Effector memory CD4-positive, alpha-beta T cell (primary cell): ENCODE data around the gene PRDM1.

Experiments
- DNase-seq, 3 donors: peaks; one replicate each; pipeline ENCODE4 v3.0.0-alpha.2; 2020
- H3K27ac ChIP-seq: 2 replicates; pipeline ENCODE4 v1.7.0; 2013; ENCODE audit warnings: mild to moderate bottlenecking, low read length, moderate library complexity; ENCODE audit not compliant: insufficient read depth, poor library complexity, severe bottlenecking
- H3K27me3 ChIP-seq: replicated peaks from 2 replicates; pipeline ENCODE4 v1.7.0; 2013; ENCODE audit warnings: mild to moderate bottlenecking, low read length; ENCODE audit not compliant: insufficient read depth, control insufficient read depth, poor library complexity, severe bottlenecking
- H3K36me3 ChIP-seq: 2 replicates; pipeline ENCODE4 v1.7.0; 2013; ENCODE audit warnings: mild to moderate bottlenecking, low read length, moderate library complexity; ENCODE audit not compliant: control insufficient read depth, insufficient read depth
- H3K4me1 ChIP-seq: 2 replicates; pipeline ENCODE4 v1.7.0; 2013; ENCODE audit warnings: low read length, mild to moderate bottlenecking; ENCODE audit not compliant: control insufficient read depth, insufficient read depth, poor library complexity, severe bottlenecking
- H3K4me3 ChIP-seq: 2 replicates; pipeline ENCODE4 v1.7.0; 2013; ENCODE audit warnings: low read length, low read depth, mild to moderate bottlenecking; ENCODE audit not compliant: insufficient read depth, poor library complexity, severe bottlenecking
- H3K9me3 ChIP-seq: 2 replicates; pipeline ENCODE4 v1.7.0; 2013; ENCODE audit warnings: mild to moderate bottlenecking, low read length, moderate library complexity; ENCODE audit not compliant: control insufficient read depth
- total RNA-seq, 3 donors: gene quantifications; one replicate each; lab custom pipeline; 2026; lab: John Stamatoyannopoulos, UW

PRDM1 gene
- 139 to 213 (median 168) reads per million in 3 donors for total RNA-seq

DNA sequence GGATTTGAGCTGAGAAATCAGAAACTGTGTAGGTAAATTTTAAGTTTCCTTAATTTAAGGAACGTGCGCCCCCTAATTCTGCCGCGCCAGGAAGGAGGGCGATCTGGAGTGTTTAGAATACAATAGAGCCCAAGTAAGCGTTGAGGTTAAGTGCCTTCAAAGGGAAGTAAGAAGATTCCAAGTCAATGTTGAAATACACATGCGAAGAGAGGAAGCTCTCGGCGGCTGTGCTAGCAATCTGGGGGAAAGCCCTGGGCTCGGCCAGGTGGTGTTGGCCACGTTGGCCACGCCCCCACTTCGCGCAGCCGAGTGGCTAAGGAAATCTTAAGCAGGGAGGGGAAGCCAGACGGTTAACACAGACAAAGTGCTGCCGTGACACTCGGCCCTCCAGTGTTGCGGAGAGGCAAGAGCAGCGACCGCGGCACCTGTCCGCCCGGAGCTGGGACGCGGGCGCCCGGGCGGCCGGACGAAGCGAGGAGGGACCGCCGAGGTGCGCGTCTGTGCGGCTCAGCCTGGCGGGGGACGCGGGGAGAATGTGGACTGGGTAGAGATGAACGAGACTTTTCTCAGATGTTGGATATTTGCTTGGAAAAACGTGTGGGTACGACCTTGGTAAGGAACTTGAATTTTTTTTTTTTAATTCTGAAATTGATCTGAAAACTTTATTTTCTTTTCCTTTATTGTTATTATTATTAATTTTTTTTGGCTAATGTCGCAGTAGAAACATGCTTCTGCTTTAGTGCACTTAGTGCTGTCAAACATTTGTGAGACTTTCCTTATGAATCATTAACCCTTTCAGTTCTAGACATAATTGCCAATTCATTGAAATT, at the start of gene PRDM1:
Gene PRDM1 (plus strand): TSS at position 353 of the 830 bp plus-strand sequence. CDS start 218 bp downstream, at position 571.
- no peaks in the 10 kb centered on the region for H3K9me3 ChIP-seq
- H3K27ac ChIP-seq: peak within 1 kb of the TSS; percentile 53
- peak within 1 kb of the TSS; percentile 69 for H3K4me3 ChIP-seq
- peaks cover 64% of the 10 kb centered on the region for H3K4me1 ChIP-seq
- H3K36me3 ChIP-seq: no peaks in the 10 kb centered on the region
- H3K27me3 ChIP-seq: no peaks in the 10 kb centered on the region
- DNase-seq: peak; percentile 78 to 83 (median 83)

DNA sequence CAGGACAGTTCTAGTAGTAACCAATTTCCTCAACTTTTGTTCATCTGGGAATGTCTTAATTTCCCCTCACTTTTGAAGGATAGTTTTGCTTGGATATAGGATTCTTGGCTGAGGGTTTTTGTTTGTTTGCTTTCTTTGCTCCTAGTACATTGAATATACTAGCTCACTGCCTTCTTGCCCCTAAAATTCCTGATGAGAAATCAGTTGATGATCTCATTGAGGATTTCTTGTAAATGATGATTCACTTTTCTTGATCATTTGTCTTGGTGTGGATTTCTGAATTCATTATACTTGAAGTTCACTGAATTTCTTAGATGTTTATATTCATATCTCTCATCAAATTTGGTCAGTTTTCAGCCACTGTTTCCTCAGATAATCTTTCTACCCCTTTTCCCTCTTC, 49.1 kb upstream of the PRDM1 start:
- no peaks in the 10 kb centered on the region for H3K36me3 ChIP-seq
- no peaks in the 10 kb centered on the region for H3K27me3 ChIP-seq
- no peaks in the 10 kb centered on the region for H3K9me3 ChIP-seq
- no peak for DNase-seq
- no peaks in the 10 kb centered on the region for H3K4me1 ChIP-seq
- H3K4me3 ChIP-seq: no peak overlapping the region
- H3K27ac ChIP-seq: no peak overlapping the region

DNA sequence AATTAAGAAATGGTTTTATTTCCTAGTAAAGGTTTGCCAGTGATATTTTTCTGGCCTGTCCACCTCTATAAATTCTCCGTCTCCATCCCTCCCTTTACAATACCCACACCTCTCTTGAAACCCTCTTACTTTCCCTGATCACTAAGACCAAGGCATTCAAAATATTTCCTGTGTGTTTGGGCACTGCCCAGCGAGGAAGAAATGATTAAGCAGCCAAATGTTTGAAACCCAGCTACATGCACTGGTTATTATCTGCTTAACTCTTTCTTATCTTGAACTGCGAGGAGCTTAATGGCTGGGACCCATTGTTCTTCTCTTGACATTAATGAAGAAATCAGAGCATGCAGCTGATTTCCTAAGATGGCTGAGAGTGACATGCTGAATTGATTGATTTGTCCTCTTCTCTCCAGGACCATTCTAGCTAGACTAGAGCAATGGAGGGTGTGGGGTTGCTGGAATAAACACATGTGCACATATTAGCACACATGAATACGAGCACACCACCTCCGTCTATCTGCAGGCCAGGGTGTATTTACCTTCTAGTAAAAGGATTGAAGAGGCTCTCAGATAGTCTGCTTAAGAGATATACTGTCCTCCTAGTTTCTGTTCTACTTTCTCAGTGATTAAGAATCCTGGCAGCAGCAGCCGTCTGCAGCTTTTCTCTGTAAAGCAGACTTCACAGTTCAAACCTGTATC, 46.1 kb upstream of the PRDM1 start:
- no peaks in the 10 kb centered on the region for H3K9me3 ChIP-seq
- no peak for DNase-seq
- no peak overlapping the region for H3K27ac ChIP-seq
- no peaks in the 10 kb centered on the region for H3K27me3 ChIP-seq
- no peaks in the 10 kb centered on the region for H3K36me3 ChIP-seq
- no peak overlapping the region for H3K4me3 ChIP-seq
- no peaks in the 10 kb centered on the region for H3K4me1 ChIP-seq

DNA sequence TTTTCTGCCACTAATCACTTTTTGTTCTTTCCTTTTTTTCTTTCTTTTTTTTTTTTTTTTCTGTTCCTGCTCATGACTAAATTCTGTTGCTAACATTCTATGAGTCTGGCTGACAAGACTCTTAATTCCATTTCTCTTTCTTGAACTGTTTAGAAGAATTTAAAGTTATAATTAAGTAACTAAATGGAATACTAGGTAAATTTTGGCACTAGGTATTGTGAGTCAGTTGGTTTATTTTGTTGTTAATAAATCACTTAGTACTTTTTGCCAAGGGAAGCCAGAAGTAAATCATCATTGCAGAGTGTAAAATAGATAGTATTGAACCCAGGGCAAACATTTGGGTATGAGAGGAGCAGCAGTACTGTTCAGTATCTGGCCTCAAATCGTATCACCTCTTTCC, 42.0 kb upstream of the PRDM1 start:
- Histone ChIP-seq H3K4me3 (no peak overlapping the region), H3K27me3 (no peaks in the 10 kb centered on the region), H3K27ac (no peak overlapping the region), H3K4me1 (no peaks in the 10 kb centered on the region), H3K36me3 (no peaks in the 10 kb centered on the region), H3K9me3 (no peaks in the 10 kb centered on the region)
- no peak for DNase-seq

DNA sequence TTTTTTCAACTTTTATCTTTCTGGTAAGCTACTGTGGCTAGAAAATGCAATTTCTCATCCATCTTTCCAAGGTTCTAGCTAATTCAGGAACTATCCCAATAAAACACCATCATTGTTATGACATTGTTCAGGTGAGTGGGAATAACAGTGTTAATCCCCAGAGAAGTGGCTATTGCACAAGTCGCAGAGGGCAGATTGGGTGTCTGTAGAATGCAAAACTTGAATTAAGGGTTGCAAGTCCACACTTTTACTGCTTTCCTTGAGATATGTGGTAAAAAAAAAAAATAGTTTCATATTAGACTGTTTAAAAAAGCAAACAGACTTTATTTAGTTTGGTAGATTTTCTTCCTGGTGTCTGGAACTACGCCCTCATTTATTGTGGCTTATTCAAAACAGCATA, 41.1 kb upstream of the PRDM1 start:
- no peak overlapping the region for H3K27ac ChIP-seq
- no peaks in the 10 kb centered on the region for H3K27me3 ChIP-seq
- no peaks in the 10 kb centered on the region for H3K36me3 ChIP-seq
- H3K4me3 ChIP-seq: no peak overlapping the region
- DNase-seq: no peak
- no peaks in the 10 kb centered on the region for H3K9me3 ChIP-seq
- no peaks in the 10 kb centered on the region for H3K4me1 ChIP-seq

DNA sequence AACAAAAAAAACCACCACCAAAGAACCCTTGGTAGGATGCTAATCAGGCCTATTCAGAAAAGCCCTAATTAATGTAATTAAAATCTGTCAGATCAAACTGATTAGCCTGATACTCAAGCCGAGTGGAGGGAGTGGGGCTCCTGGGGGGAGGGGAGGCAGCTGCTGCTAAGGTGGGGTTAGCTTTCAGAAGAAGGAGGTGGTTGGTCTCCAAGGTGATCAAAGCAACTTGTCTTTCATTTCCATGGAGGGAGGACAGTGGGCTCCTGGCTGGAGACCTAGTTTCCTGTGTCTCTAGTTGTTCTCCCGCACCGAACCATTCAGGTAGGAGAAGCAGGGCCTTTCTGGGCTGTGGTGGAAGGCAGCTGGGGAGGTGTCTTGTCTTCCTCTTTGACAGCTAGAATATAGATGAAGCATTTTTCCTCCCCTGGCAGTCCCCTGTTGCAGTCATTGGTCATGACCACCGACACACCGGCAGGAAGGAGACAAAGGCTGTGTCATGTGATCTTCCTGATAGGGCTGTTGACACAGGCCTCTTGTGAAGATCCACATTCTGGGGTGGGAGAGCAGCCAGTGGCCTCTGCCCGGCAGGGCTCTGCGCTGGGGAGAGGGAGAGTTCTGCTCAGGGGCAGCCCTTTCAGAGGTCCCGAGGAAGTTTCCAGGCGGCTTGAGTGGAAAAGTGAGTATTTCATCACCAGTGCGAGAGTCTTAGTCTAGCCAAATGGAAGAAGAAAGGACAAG, 39.9 kb upstream of the PRDM1 start:
- no peaks in the 10 kb centered on the region for H3K9me3 ChIP-seq

DNA sequence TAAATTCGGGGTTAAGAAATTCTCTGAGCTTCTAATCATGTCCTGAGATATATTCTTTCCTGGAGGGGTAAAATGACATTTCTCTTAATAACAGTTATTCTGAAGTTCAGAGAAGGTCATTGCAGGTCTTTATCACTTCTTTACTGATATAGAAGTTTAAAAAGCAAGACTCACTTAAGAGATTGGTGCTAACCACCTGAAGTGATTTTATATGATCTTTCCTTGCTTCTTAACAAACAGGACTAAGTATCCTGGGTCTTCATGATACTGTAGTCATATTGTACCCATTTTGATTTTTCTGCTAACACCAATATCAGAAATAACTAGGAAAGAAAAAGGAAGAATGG, 39.3 kb upstream of the PRDM1 start:
- no peaks in the 10 kb centered on the region for H3K27me3 ChIP-seq
- H3K9me3 ChIP-seq: no peaks in the 10 kb centered on the region
- H3K4me1 ChIP-seq: no peaks in the 10 kb centered on the region
- DNase-seq: no peak
- no peaks in the 10 kb centered on the region for H3K36me3 ChIP-seq
- no peak overlapping the region for H3K27ac ChIP-seq
- H3K4me3 ChIP-seq: no peak overlapping the region

More for the DNA sequence above, 39.9 kb upstream of the PRDM1 start:
- no peak for DNase-seq
- H3K4me3 ChIP-seq: no peak overlapping the region
- H3K36me3 ChIP-seq: no peaks in the 10 kb centered on the region
- no peaks in the 10 kb centered on the region for H3K4me1 ChIP-seq
- no peak overlapping the region for H3K27ac ChIP-seq
- H3K27me3 ChIP-seq: no peaks in the 10 kb centered on the region

DNA sequence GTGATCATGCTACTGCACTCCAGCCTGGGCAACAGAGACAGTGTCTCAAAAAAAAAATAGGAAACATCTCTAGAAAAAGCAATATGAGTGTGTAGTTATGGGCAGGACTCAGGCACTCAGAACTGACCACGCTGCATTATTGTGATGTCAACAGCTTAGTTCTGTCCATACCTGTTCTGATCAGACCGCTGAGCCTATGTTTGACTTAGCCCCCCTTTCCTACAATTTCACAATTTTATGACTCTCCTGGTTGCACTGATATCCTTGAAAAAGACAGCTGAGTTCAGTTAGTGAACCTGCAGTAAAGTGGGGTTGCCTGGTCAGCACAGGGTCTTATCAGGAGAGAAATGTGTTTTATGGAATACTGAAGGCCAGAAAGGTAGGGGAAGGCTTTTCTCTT, 37.8 kb upstream of the PRDM1 start:
- H3K4me1 ChIP-seq: no peaks in the 10 kb centered on the region
- H3K27ac ChIP-seq: no peak overlapping the region
- no peaks in the 10 kb centered on the region for H3K9me3 ChIP-seq
- H3K36me3 ChIP-seq: no peaks in the 10 kb centered on the region
- no peak for DNase-seq
- no peak overlapping the region for H3K4me3 ChIP-seq
- no peaks in the 10 kb centered on the region for H3K27me3 ChIP-seq

DNA sequence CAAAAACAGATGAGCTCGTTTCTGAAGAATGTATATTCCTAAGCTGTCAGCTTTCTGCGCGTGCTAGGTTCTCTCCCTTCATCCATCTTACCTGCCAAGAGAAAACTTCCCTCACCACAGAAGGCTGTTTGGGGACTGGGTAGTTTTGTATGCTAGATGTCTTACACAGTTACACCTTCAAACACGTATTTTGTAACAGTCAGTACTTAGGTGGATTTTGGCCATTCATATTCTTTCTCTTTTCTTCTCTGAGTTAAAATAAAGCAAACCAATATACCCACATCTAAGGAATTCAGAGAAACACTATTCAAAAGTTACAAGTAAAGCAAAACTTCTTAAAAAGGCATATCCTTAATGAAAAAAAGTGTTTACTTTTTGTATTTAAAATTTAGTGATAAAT, 35.6 kb upstream of the PRDM1 start:
- Histone ChIP-seq H3K9me3 (no peaks in the 10 kb centered on the region), H3K27me3 (no peaks in the 10 kb centered on the region), H3K36me3 (no peaks in the 10 kb centered on the region), H3K4me3 (no peak overlapping the region), H3K4me1 (peaks cover under 1% of the 10 kb centered on the region), H3K27ac (no peak overlapping the region)
- no peak for DNase-seq

DNA sequence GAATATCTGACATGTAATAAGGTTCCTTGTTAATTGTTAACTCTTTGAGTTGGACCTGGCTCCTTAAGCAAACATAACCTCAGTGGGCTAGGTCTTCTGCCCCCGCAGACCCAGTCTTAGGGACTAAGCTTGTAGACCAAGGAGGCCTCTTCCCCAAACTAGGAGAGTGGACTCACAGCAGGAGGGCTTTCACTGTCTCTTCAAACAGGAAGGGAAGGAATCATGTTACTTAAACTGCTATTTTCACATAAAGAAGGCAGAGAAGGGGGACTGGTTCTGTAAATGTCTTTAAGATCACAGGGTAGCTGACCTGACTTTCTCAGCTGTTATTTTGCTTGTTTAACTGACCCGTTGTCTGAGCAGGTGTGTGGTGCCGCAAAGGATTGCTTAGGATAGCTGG, 34.9 kb upstream of the PRDM1 start:
- Histone ChIP-seq H3K36me3 (no peaks in the 10 kb centered on the region), H3K27ac (no peak overlapping the region), H3K27me3 (no peaks in the 10 kb centered on the region), H3K9me3 (no peaks in the 10 kb centered on the region), H3K4me3 (no peak overlapping the region), H3K4me1 (peaks cover 7% of the 10 kb centered on the region)
- no peak for DNase-seq
